HL-60 (cell line): ENCODE measurements around the gene OR2C3.

Experiments used
- DNase-seq, 2 experiments: peaks; one replicate each; pipeline ENCODE4 v3.0.0-alpha.2; 2010 to 2020; ENCODE audit warnings: low read depth in 1 of 2, low spot score in 1 of 2
- H3K27ac ChIP-seq: fragments of 250-450 bp; sonication (Bioruptor Pico); replicated peaks from 2 replicates; pipeline ENCODE4 v1.5.1; 2020; ENCODE audit warnings: mild to moderate bottlenecking, moderate library complexity
- H3K27me3 ChIP-seq: fragments of 250-450 bp; sonication (Bioruptor Pico); 2 replicates; pipeline ENCODE4 v1.5.1; 2021; ENCODE audit warnings: mild to moderate bottlenecking, moderate library complexity; ENCODE audit not compliant: insufficient read depth, poor library complexity, severe bottlenecking
- H3K4me3 ChIP-seq: replicated peaks from 2 replicates; pipeline ENCODE4 v1.5.1; 2011; ENCODE audit warnings: mild to moderate bottlenecking, control low read depth, low read length; ENCODE audit not compliant: insufficient read depth
- CTCF ChIP-seq: IDR thresholded peaks from one replicate; pipeline ENCODE4 v1.5.1; 2011; ENCODE audit warnings: low read length, control low read depth, inconsistent platforms; ENCODE audit not compliant: insufficient read depth
- GABPA ChIP-seq: IDR thresholded peaks from 2 replicates; pipeline ENCODE4 v1.6.1; 2012; ENCODE audit warnings: low read depth
- POLR2AphosphoS5 ChIP-seq: IDR thresholded peaks from 2 replicates; pipeline ENCODE4 v1.6.1; 2012; ENCODE audit warnings: low read depth
- REST ChIP-seq: IDR thresholded peaks from 2 replicates; pipeline ENCODE4 v1.6.1; 2012; ENCODE audit warnings: low read depth; ENCODE audit not compliant: insufficient replicate concordance
- SPI1 ChIP-seq: IDR thresholded peaks from 2 replicates; pipeline ENCODE4 v1.6.1; 2012; ENCODE audit warnings: low read depth, mild to moderate bottlenecking, borderline replicate concordance

The OR2C3 gene

DNA sequence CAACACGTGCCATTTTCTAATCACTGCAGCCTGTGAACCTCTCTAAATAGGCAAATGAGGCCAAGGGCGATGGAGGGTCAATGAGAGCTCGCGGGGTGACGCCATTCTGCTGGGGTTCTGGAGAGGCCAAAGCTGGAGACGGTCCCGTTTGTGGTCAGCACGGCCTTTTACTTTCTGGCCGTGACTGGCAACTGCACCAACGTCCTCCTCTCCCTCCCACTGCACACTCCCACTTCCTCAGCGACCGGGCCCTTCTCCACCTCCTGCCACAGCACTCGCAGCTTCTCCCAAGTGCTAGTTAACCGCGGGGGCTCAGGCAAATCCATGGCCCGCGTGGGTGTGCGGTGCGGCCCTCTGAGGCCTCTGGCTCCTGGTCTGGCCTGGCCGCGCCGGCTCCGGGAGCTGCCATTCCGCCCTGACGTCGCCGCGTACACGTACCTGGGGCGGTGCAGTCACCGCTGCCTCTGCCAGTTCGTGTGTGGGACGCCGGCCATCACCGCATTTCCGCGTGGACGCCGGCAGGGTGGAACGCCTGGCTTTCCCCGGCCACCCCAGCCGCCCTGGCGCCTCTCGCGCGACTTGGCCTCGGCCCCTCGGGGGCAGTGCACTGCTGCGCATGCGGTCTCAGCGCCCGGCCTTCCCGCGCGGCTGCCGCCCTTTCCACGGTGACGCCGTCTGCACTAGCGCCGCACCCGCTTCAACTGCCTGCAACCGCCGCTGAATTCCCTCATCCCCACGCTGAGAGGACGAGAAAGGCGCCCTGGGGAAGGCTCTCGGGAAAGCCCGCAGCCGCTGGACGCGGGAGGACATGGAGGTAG, 18.2 kb downstream of the OR2C3 start:
- no peak for DNase-seq
- H3K4me3 ChIP-seq = no peak overlapping the region
- no peak overlapping the region for H3K27ac ChIP-seq
- TF ChIP-seq REST (no peak), CTCF (no peak), POLR2AphosphoS5 (no peak), GABPA (no peak), SPI1 (no peak)
- H3K27me3 ChIP-seq = no peaks in the 10 kb centered on the region

- Histone ChIP-seq H3K4me3 (no peak overlapping the region), H3K27me3 (no peaks in the 10 kb centered on the region), H3K27ac (no peak overlapping the region)
- TF ChIP-seq POLR2AphosphoS5 (no peak), CTCF (no peak), SPI1 (no peak), REST (no peak), GABPA (no peak)
- DNase-seq = no peak
Observed at GRCh38 chr1:247506831-247507230, 29.4 kb downstream of the OR2C3 start.

DNA sequence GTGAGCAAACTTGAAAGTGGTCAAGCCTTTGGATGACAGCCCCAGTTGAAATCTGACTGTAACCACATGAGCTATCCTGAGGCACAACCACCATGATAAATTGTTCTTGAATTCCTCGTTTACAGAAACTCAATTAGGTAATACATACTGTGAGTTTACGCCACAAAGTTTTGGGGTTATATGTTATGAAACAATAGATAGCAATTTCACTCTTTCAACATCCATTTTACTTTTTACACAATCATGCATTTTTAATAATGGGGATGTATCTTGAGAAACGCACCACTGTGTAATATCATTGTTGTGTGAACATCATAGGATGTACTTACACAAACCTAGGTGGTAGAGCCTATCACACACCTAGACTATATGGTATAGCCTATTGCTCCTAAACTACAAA, 35.4 kb downstream of the OR2C3 start:
- no peaks in the 10 kb centered on the region for H3K27me3 ChIP-seq
- no peak overlapping the region for H3K4me3 ChIP-seq
- peak; percentile 41 to 58 for DNase-seq
- H3K27ac ChIP-seq = 0 out of 2 replicates have a peak overlapping the region, but pooled peaks have one; percentile 26
- no peak for TF ChIP-seq GABPA
- TF ChIP-seq CTCF = no peak
- TF ChIP-seq REST = no peak
- no peak for TF ChIP-seq SPI1
- TF ChIP-seq POLR2AphosphoS5 = no peak
